ENCODE measurements around the gene MMAA.

- TF ChIP-seq POLR2AphosphoS5 (IDR thresholded peaks at IDR 0.05) = no peak
- no peak for TF ChIP-seq CTCF (IDR thresholded peaks at IDR 0.05 in 8 of 11, conservative IDR thresholded peaks at IDR 0.05 in 3 of 11)
Observed at GRCh38 chr4:145681518-145681917, 62.3 kb downstream of the MMAA start.
